Measurements from ENCODE around the gene TMEM62. TPM values are rescaled to one million over a fixed set of nuclear protein-coding genes. Genes with fewer than 3 reads are reported as not detected.

The TMEM62 gene
- total RNA-seq = 8.3 to 11.0 TPM (median 10.2 TPM) in 3 replicates
- long read RNA-seq, transcript TMEM62-201 (14 exons, 2,771 nt) = major isoform, 7 of 19 reads
- long read RNA-seq, partial matches to known transcripts = 3 of 19 reads
- long read RNA-seq, other reads (novel, unspliced or antisense) = 9 of 19 reads

DNA sequence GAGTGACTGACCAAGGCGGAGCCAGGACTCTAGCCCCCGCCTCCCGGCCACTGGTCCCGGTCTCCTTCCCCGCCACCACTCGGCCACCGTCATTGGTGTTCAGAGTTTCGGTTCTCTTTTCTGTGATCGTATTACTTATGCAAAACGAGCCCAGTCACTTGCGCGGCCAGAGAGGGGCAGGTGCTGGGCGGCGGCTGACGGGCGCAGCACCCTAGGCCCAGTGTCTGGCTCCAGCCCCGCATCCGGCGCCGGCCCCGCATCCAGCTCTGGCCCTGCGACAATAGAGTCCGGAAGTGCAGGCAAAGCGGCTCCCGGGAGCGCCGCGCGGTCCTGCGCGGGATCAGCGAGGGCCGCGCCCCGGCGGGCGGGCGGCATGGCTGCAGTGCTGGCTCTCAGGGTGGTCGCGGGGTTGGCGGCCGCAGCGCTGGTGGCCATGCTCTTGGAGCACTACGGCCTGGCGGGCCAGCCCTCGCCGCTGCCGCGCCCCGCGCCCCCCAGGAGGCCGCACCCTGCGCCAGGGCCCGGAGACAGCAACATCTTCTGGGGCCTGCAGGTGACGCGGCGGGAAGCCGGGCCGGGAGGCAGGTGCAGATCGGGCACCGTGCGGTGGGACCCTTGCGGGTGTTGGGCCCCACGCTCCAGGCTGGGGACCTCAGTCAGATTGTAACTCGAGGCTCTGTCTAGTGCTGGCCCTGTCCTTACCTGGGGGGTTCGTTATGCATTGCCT lies at the start of gene TMEM62:
TSS of gene TMEM62 (plus strand) at position 157 of the 727 bp plus-strand sequence. CDS start at position 374, 217 bp downstream.
- TF ChIP-seq, protein P1, sequence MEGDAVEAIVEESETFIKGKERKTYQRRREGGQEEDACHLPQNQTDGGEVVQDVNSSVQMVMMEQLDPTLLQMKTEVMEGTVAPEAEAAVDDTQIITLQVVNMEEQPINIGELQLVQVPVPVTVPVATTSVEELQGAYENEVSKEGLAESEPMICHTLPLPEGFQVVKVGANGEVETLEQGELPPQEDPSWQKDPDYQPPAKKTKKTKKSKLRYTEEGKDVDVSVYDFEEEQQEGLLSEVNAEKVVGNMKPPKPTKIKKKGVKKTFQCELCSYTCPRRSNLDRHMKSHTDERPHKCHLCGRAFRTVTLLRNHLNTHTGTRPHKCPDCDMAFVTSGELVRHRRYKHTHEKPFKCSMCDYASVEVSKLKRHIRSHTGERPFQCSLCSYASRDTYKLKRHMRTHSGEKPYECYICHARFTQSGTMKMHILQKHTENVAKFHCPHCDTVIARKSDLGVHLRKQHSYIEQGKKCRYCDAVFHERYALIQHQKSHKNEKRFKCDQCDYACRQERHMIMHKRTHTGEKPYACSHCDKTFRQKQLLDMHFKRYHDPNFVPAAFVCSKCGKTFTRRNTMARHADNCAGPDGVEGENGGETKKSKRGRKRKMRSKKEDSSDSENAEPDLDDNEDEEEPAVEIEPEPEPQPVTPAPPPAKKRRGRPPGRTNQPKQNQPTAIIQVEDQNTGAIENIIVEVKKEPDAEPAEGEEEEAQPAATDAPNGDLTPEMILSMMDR (IDR thresholded peaks at IDR 0.05) = peak; percentile 21
- peak within 1 kb of the TSS; percentile 88 for H3K4me3 Mint-ChIP-seq (ENCODE audit: unreplicated experiment)
- peaks cover 11% of the 10 kb centered on the region for H3K36me3 Mint-ChIP-seq (ENCODE audit: low read depth)
- peak within 1 kb of the TSS; percentile 69 for H3K27ac Mint-ChIP-seq (ENCODE audit: unreplicated experiment)
- H3K4me1 Mint-ChIP-seq (ENCODE audit: low read depth) = peaks cover 21% of the 10 kb centered on the region
- H3K27me3 Mint-ChIP-seq (ENCODE audit: low read depth) = no peaks in the 10 kb centered on the region
- DNase-seq (ENCODE audit: low spot score) = no peak
- H3K9me3 Mint-ChIP-seq (ENCODE audit: low read depth) = peaks cover 3% of the 10 kb centered on the region

DNA sequence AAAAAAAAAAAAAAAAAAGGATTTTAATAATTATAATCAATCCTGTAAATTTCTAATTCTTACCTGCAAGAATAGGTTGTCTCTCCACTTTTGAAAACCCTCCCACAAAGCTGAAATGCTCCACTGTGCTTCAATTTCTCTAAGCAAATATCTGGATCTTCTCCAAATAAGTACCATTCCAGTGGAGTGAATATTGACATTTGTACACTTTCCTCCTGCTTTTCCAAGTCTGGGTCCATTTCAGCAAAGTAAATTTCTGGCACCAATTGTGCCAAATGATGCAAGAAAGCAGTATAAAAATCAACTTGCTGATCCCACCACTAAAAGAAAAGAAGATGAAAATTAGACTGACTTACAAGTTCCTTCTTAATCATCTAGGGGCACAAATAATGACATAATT lies 47.5 kb upstream of the TMEM62 start:
- DNase-seq (ENCODE audit: low spot score) = no peak
- TF ChIP-seq, protein P1 (IDR thresholded peaks at IDR 0.05) = no peak
- Mint-ChIP-seq H3K27ac (ENCODE audit: unreplicated experiment) (peak overlapping the region; percentile 24), H3K9me3 (ENCODE audit: low read depth) (no peaks in the 10 kb centered on the region), H3K4me1 (ENCODE audit: low read depth) (peaks cover 18% of the 10 kb centered on the region), H3K36me3 (ENCODE audit: low read depth) (peaks cover 15% of the 10 kb centered on the region), H3K27me3 (ENCODE audit: low read depth) (no peaks in the 10 kb centered on the region), H3K4me3 (ENCODE audit: unreplicated experiment) (no peak overlapping the region)

DNA sequence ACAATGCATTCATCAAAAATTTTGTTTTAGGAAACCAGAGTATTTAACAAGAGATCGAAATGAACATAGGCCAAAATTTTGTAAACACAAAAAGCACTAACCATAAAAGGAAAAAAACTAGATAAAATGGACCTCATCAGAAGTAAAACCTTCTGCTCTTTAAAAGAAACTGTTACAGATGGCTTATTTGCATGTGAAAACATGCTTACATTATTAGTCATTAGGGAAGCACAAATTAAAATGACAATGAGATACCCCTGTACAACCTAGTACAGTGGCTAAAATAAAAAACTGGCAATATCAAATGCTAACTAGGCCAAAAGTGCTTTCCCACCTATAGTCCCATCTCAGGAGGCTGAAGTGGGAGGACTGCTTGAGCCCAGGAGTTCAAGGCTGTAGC lies 46.8 kb upstream of the TMEM62 start:
- DNase-seq (ENCODE audit: low spot score) = no peak
- H3K9me3 Mint-ChIP-seq (ENCODE audit: low read depth) = no peaks in the 10 kb centered on the region
- peaks cover 18% of the 10 kb centered on the region for H3K4me1 Mint-ChIP-seq (ENCODE audit: low read depth)
- no peaks in the 10 kb centered on the region for H3K27me3 Mint-ChIP-seq (ENCODE audit: low read depth)
- H3K27ac Mint-ChIP-seq (ENCODE audit: unreplicated experiment) = peak overlapping the region; percentile 25
- no peak overlapping the region for H3K4me3 Mint-ChIP-seq (ENCODE audit: unreplicated experiment)
- TF ChIP-seq, protein P1 (IDR thresholded peaks at IDR 0.05) = no peak
- peaks cover 15% of the 10 kb centered on the region for H3K36me3 Mint-ChIP-seq (ENCODE audit: low read depth)

DNA sequence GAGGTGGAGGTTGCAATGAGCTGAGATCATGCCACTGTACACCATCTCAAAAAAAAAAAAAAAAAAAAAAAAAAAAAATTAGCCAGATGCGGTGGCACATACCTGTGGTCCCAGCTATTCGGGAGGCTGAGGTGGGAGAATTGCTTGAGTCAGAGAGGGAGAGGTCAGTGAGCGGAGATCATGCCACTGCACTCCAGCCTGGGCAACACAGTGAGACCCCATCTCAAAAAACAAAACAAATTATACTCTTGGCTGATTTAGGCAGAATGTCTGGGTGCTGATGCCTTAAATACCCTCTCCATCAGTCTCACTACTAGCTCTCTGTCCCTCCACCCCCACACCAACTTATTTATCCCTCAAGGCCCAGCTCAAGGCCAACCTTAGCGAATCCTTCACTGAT lies 41.5 kb upstream of the TMEM62 start:
- TF ChIP-seq, protein P1 (IDR thresholded peaks at IDR 0.05) = no peak
- no peak overlapping the region for H3K4me3 Mint-ChIP-seq (ENCODE audit: unreplicated experiment)
- no peaks in the 10 kb centered on the region for H3K9me3 Mint-ChIP-seq (ENCODE audit: low read depth)
- peaks cover 43% of the 10 kb centered on the region for H3K4me1 Mint-ChIP-seq (ENCODE audit: low read depth)
- DNase-seq (ENCODE audit: low spot score) = no peak
- H3K27me3 Mint-ChIP-seq (ENCODE audit: low read depth) = no peaks in the 10 kb centered on the region
- peaks cover 9% of the 10 kb centered on the region for H3K36me3 Mint-ChIP-seq (ENCODE audit: low read depth)
- peak overlapping the region; percentile 75 for H3K27ac Mint-ChIP-seq (ENCODE audit: unreplicated experiment)

DNA sequence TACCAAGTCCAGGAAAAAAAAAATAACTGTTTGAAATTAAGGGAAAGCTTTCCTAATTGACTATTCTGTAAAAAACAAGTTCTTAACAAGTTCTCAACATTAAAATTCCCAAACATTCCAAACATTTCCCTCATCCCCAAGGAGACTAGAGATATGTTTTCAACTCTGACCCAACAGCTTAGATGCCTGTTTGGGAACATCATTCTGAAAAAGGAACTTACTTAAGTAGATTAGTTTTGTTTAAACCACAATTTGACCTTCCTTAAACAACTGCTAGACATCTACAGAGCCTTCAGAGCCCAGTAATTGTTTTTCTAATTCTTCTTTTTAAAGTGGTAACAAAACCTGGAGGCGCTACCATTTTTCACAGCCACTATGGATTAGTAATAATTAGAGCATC lies 40.4 kb upstream of the TMEM62 start:
- peaks cover 10% of the 10 kb centered on the region for H3K36me3 Mint-ChIP-seq (ENCODE audit: low read depth)
- H3K27ac Mint-ChIP-seq (ENCODE audit: unreplicated experiment) = peak overlapping the region; percentile 75
- peaks cover 42% of the 10 kb centered on the region for H3K4me1 Mint-ChIP-seq (ENCODE audit: low read depth)
- no peak for DNase-seq (ENCODE audit: low spot score)
- TF ChIP-seq, protein P1 (IDR thresholded peaks at IDR 0.05) = no peak
- no peaks in the 10 kb centered on the region for H3K27me3 Mint-ChIP-seq (ENCODE audit: low read depth)
- H3K4me3 Mint-ChIP-seq (ENCODE audit: unreplicated experiment) = no peak overlapping the region
- H3K9me3 Mint-ChIP-seq (ENCODE audit: low read depth) = no peaks in the 10 kb centered on the region
